Mesenchymal stem cell (in vitro differentiated cells and primary cell): ENCODE measurements around the gene HOXC11.

Source experiments
- DNase-seq: peaks from one replicate; pipeline ENCODE4 v3.0.0-alpha.2; 2013
- H2AFZ ChIP-seq: one replicate; pipeline ENCODE4 v1.6.1; 2013; ENCODE audit warnings: low read depth, mild to moderate bottlenecking, control low read depth, inconsistent platforms, low read length, moderate library complexity
- H2AK5ac ChIP-seq: 2 replicates; pipeline ENCODE4 v1.6.1; 2013; ENCODE audit warnings: low read length, moderate library complexity, mild to moderate bottlenecking, inconsistent platforms; ENCODE audit not compliant: severe bottlenecking
- H2BK120ac ChIP-seq: one replicate; pipeline ENCODE4 v1.6.1; 2013; ENCODE audit warnings: low read depth, mild to moderate bottlenecking, inconsistent platforms, low read length, moderate library complexity
- H2BK12ac ChIP-seq, 2 experiments: one replicate each; pipeline ENCODE4 v1.6.1; 2013; ENCODE audit warnings: inconsistent platforms in 2 of 2, low read length in 2 of 2, mild to moderate bottlenecking in 2 of 2, moderate library complexity in 2 of 2, control low read depth in 1 of 2
- H2BK15ac ChIP-seq: one replicate; pipeline ENCODE4 v1.6.1; 2013; ENCODE audit warnings: mild to moderate bottlenecking, low read depth, inconsistent platforms; ENCODE audit not compliant: poor library complexity, severe bottlenecking
- H2BK5ac ChIP-seq: 2 replicates; pipeline ENCODE4 v1.6.1; 2013; ENCODE audit warnings: low read depth, mild to moderate bottlenecking, low read length, control low read depth, inconsistent platforms; ENCODE audit not compliant: poor library complexity, severe bottlenecking
- H3K14ac ChIP-seq, 2 experiments: one replicate each; pipeline ENCODE4 v1.6.1; 2013; ENCODE audit warnings: inconsistent platforms in 2 of 2, low read length in 2 of 2, control low read depth in 1 of 2, mild to moderate bottlenecking in 1 of 2, moderate library complexity in 1 of 2
- H3K18ac ChIP-seq, 2 experiments: one replicate each; pipeline ENCODE4 v1.6.1; 2013; ENCODE audit warnings: inconsistent platforms in 2 of 2, low read length in 2 of 2, control low read depth in 1 of 2, low read depth in 1 of 2, mild to moderate bottlenecking in 1 of 2
- H3K23ac ChIP-seq, 2 experiments: one replicate each; pipeline ENCODE4 v1.6.1; 2013; ENCODE audit warnings: inconsistent platforms in 2 of 2, low read length in 2 of 2, mild to moderate bottlenecking in 2 of 2, moderate library complexity in 2 of 2, control low read depth in 1 of 2
- H3K27ac ChIP-seq: 2 replicates; pipeline ENCODE4 v1.5.1; 2013; ENCODE audit warnings: mild to moderate bottlenecking, moderate library complexity, low read length, control low read depth, inconsistent platforms; ENCODE audit not compliant: poor library complexity, severe bottlenecking
- H3K27me3 ChIP-seq, 2 experiments: 2 replicates each; pipeline versions ENCODE4 v1.6.1 to v1.7.0; 2013; ENCODE audit warnings: low read length in 2 of 2, mild to moderate bottlenecking in 2 of 2, moderate library complexity in 2 of 2, control low read depth in 1 of 2, inconsistent platforms in 1 of 2; ENCODE audit not compliant: control insufficient read depth in 1 of 2, insufficient read depth in 1 of 2
- H3K36me3 ChIP-seq, 2 experiments: 2 replicates each; pipeline versions ENCODE4 v1.6.1 to v1.7.0; 2013; ENCODE audit warnings: low read length in 2 of 2, control low read depth in 1 of 2, inconsistent platforms in 1 of 2, low read depth in 1 of 2, mild to moderate bottlenecking in 1 of 2; ENCODE audit not compliant: insufficient read depth in 2 of 2, control insufficient read depth in 1 of 2
- H3K4ac ChIP-seq, 2 experiments: one replicate each; pipeline ENCODE4 v1.6.1; 2013; ENCODE audit warnings: inconsistent platforms in 2 of 2, low read length in 2 of 2, mild to moderate bottlenecking in 2 of 2, moderate library complexity in 2 of 2, control low read depth in 1 of 2, low read depth in 1 of 2
- H3K4me1 ChIP-seq: 2 replicates; pipeline ENCODE4 v1.6.1; 2013; ENCODE audit warnings: low read depth, low read length, control low read depth; ENCODE audit not compliant: control insufficient read depth, insufficient read depth
- H3K4me2 ChIP-seq: 2 replicates; pipeline ENCODE4 v1.6.1; 2013; ENCODE audit warnings: low read length, mild to moderate bottlenecking, inconsistent platforms; ENCODE audit not compliant: poor library complexity, severe bottlenecking
- H3K4me3 ChIP-seq, 2 experiments: 2 replicates each; pipeline versions ENCODE4 v1.5.1 to v1.7.0; 2013; ENCODE audit warnings: low read length in 2 of 2, mild to moderate bottlenecking in 2 of 2, control low read depth in 1 of 2, low read depth in 1 of 2; ENCODE audit not compliant: insufficient read depth in 1 of 2
- H3K79me1 ChIP-seq: replicated peaks from 2 replicates; pipeline ENCODE4 v1.6.1; 2013; ENCODE audit warnings: mild to moderate bottlenecking, control low read depth, low read length, inconsistent platforms; ENCODE audit not compliant: poor library complexity, severe bottlenecking
- H3K9ac ChIP-seq: 2 replicates; pipeline ENCODE4 v1.7.0; 2013; ENCODE audit warnings: mild to moderate bottlenecking, low read length, moderate library complexity
- H3K9me3 ChIP-seq: 2 replicates; pipeline ENCODE4 v1.7.0; 2013; ENCODE audit warnings: mild to moderate bottlenecking, low read length; ENCODE audit not compliant: control insufficient read depth
- H4K8ac ChIP-seq: one replicate; pipeline ENCODE4 v1.6.1; 2013; ENCODE audit warnings: inconsistent platforms, mild to moderate bottlenecking, low read length, moderate library complexity
- H4K91ac ChIP-seq: one replicate; pipeline ENCODE4 v1.6.1; 2013; ENCODE audit warnings: mild to moderate bottlenecking, low read length, inconsistent platforms
- WGBS: methylation state at CpG from one replicate; pipeline ENCODE4 v1.1.7; 2013; ENCODE audit warnings: mixed read lengths; 5-methylcytosine and 5-hydroxymethylcytosine counted together

HOXC11 gene

GRCh38 chr12:54024581-54025305, 51.8 kb downstream of the HOXC11 start:
- Histone ChIP-seq H2BK12ac (peak overlapping the region in 1 of 2 experiments; percentile 51), H3K9me3 (no peaks in the 10 kb centered on the region), H3K4me3 (peak overlapping the region in 1 of 2 experiments; percentile 86), H3K27me3 (peaks cover 0 to 3% of the 10 kb centered on the region in 2 experiments), H3K9ac (peak overlapping the region; percentile 96), H3K4me2 (peak overlapping the region; percentile 40), H3K14ac (no peak overlapping the region), H2AFZ (no peak overlapping the region), H2BK5ac (no peak overlapping the region), H3K36me3 (peaks cover 4% of the 10 kb centered on the region in 2 experiments), H3K23ac (peak overlapping the region in 1 of 2 experiments; percentile 14), H4K8ac (peak overlapping the region; percentile 70), H3K79me1 (no peaks in the 10 kb centered on the region), H3K18ac (peak overlapping the region; percentile 54 to 86), H4K91ac (peak overlapping the region; percentile 68), H2BK15ac (peak overlapping the region; percentile 60), H2AK5ac (peak overlapping the region; percentile 79), H3K27ac (peak overlapping the region; percentile 65), H2BK120ac (peak overlapping the region; percentile 42), H3K4me1 (peaks cover 36% of the 10 kb centered on the region), H3K4ac (no peak overlapping the region)
- DNase-seq, result no peak
- 8% methylated on average over 1 of the region's 5 CpGs for WGBS

GRCh38 chr12:54025499-54026405, 52.8 kb downstream of the HOXC11 start:
- Histone ChIP-seq H2AK5ac (peak overlapping the region; percentile 98), H4K91ac (peak overlapping the region; percentile 68), H3K4me3 (peak overlapping the region in 1 of 2 experiments; percentile 86), H2AFZ (no peak overlapping the region), H2BK12ac (peak overlapping the region in 1 of 2 experiments; percentile 77), H3K4ac (peak overlapping the region in 1 of 2 experiments; percentile 87), H3K4me2 (peak overlapping the region; percentile 41), H3K18ac (peak overlapping the region; percentile 40 to 92), H3K9ac (peak overlapping the region; percentile 96), H3K36me3 (peaks cover 7 to 10% of the 10 kb centered on the region in 2 experiments), H2BK15ac (peak overlapping the region; percentile 83), H2BK5ac (peak overlapping the region; percentile 5), H3K9me3 (no peaks in the 10 kb centered on the region), H3K27ac (peak overlapping the region; percentile 90), H3K14ac (peak overlapping the region in 1 of 2 experiments; percentile 74), H4K8ac (peak overlapping the region; percentile 95), H3K79me1 (no peaks in the 10 kb centered on the region), H2BK120ac (peak overlapping the region; percentile 89), H3K27me3 (peaks cover 0 to 3% of the 10 kb centered on the region in 2 experiments), H3K4me1 (peaks cover 34% of the 10 kb centered on the region), H3K23ac (peak overlapping the region in 1 of 2 experiments; percentile 99)
- peak; percentile 61 for DNase-seq
- 14% methylated on average over 7 of the region's 7 CpGs for WGBS

- H2BK120ac ChIP-seq, result peak overlapping the region; percentile 92
- H2BK15ac ChIP-seq, result peak overlapping the region; percentile 97
- peak overlapping the region; percentile 92 for H2BK5ac ChIP-seq
- H3K9me3 ChIP-seq, result no peaks in the 10 kb centered on the region
- no peak overlapping the region for H2AFZ ChIP-seq
- no peak overlapping the region for H3K23ac ChIP-seq
- H3K4me2 ChIP-seq, result peak overlapping the region; percentile 62
- H2BK12ac ChIP-seq, result peak overlapping the region; percentile 21 to 54
- peak overlapping the region; percentile 55 to 64 for H3K4ac ChIP-seq
- peak overlapping the region; percentile 90 for H3K27ac ChIP-seq
- peak overlapping the region; percentile 96 for H3K9ac ChIP-seq
- H3K4me3 ChIP-seq, result peak overlapping the region in 1 of 2 experiments; percentile 86
- H4K91ac ChIP-seq, result peak overlapping the region; percentile 92
- H3K14ac ChIP-seq, result peak overlapping the region in 1 of 2 experiments; percentile 36
- peak overlapping the region; percentile 83 to 96 for H3K18ac ChIP-seq
- H3K36me3 ChIP-seq, result peaks cover 7 to 18% of the 10 kb centered on the region in 2 experiments
- peaks cover 40% of the 10 kb centered on the region for H3K4me1 ChIP-seq
- H2AK5ac ChIP-seq, result peak overlapping the region; percentile 92
- peak overlapping the region; percentile 90 for H4K8ac ChIP-seq
- peaks cover 0 to 3% of the 10 kb centered on the region in 2 experiments for H3K27me3 ChIP-seq
- peak; percentile 62 for DNase-seq
- 10% methylated on average over 16 of the region's 22 CpGs for WGBS
- H3K79me1 ChIP-seq, result no peaks in the 10 kb centered on the region
These were observed 53.9 kb downstream of the HOXC11 start for GRCh38 chr12:54026640-54027441.
